Fibroblast of peridontal ligament (primary cell): ENCODE data around the gene TPD52L1.
"Not testable (repeated sequence)": the region's sequence is repeated elsewhere in the genome, so short reads cannot be mapped to it uniquely, and the experiment has no call there.

Source experiments
- DNase-seq: peaks from one replicate; pipeline ENCODE4 v3.0.0-alpha.2; 2010; ENCODE audit errors: extremely low read depth

TPD52L1 gene, protein sequence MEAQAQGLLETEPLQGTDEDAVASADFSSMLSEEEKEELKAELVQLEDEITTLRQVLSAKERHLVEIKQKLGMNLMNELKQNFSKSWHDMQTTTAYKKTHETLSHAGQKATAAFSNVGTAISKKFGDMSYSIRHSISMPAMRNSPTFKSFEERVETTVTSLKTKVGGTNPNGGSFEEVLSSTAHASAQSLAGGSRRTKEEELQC

DNA sequence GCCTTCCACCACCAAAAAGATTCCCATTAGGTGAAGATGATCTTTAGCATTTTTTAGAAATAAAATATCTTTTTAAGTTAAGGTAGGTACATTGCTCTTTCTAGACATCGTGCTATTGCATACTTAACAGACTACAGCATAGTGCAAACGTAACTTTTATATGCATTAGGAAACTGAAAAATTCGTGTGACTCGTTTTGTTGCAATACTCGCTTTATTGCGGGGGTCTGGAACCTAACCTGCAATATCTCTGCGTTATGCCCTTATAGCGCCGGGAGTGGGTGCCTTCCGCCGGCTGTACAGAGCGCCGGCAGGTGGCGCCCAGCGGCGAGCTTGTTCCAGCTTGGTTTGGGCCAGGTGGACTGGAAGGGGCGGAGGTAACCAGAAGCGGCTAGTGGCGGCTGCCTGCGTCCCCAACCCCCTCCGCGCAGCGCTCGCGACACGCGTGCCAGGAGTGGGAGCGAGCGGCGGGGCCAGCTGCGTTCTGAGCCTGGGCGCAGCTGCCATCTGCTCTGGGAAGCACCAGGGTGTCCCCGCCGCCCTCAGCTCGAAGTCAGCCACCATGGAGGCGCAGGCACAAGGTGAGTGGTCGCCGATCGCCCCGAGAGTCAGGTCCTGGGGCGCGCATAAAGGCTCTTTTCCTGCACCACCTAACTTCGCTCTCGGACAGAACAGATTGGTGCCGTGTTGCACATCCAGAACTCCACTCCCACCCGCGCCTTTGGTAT is at the start of gene TPD52L1:
TPD52L1 (plus strand) TSS at position 383 of the 727 bp plus-strand sequence; CDS start at position 562, 179 bp downstream.
- peak; percentile 55 for DNase-seq

DNA sequence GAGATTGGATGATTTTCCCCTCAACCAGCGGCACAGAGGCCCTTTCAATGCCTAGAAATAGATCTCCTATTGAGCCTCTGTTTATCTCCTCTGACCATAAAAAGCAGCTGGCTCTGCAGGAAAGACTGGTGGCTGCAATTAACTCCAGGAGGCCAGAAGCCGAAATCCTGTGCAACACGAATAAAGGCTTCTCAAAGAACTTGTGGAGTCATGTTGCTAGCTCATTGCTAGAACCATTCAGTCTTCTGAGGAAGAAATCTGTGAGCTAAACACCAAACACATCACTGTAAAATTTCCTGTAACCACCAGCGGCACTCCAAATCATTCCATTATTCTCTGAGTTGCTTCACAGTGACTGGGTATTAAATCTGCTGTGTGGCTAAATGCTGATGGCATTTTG is 49.1 kb upstream of the TPD52L1 start:
- peak; percentile 93 for DNase-seq

DNA sequence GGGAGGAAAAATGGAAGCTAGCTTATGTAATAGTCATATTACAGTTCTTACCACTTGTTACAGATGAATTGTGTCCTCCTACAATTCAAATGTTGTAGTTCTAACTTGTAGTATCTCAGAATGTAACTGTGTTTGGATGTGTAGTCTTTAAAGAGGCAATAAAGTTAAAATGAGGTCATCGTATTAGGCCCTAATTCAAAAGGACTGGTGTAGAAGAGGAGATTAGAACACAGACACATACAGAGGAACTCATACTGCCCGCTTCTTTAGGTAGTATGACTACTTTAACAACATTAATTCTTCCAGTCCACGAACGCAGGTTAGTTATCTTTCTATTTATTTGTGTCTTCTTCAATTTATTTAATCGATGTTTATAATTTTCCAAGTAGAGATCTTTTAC is 46.5 kb upstream of the TPD52L1 start:
- no peak for DNase-seq

DNA sequence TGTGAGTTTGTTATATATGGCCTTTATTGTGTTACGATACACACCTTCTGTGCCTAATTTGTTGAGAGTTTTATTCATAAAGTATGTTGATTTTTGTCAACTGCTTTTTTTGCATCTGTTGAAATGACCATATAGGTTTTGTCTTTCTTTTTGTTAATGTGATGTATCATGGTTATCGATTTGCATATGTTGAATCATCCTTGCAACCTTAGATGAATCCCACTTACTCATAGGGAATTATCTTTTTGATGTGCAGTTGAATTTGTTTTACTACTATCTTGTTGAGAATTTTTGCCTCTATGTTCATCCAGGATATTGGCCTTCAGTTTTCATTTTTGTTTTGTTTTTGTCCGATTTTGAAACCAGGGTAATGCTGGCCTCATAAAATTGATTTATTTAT is 45.7 kb upstream of the TPD52L1 start:
- no peak for DNase-seq

DNA sequence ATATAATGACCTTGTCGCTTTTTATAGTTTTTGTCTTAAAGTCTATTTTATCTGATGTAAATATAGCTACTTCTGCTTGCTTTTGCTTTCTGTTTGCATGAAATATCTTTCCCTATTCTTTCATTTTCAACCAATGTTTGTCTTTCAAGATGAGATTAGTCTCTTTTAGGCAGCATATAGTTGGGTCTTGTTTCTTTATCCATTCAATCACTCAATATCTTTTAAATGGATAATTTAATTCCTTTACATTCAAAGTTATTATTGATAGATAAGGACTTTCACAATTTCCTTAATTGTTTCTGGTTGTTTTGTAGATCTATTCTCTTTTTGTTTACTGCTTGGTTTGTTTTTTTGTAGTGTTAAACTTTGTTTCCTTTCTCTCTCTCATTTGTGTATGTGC is 43.5 kb upstream of the TPD52L1 start:
- DNase-seq = no peak

DNA sequence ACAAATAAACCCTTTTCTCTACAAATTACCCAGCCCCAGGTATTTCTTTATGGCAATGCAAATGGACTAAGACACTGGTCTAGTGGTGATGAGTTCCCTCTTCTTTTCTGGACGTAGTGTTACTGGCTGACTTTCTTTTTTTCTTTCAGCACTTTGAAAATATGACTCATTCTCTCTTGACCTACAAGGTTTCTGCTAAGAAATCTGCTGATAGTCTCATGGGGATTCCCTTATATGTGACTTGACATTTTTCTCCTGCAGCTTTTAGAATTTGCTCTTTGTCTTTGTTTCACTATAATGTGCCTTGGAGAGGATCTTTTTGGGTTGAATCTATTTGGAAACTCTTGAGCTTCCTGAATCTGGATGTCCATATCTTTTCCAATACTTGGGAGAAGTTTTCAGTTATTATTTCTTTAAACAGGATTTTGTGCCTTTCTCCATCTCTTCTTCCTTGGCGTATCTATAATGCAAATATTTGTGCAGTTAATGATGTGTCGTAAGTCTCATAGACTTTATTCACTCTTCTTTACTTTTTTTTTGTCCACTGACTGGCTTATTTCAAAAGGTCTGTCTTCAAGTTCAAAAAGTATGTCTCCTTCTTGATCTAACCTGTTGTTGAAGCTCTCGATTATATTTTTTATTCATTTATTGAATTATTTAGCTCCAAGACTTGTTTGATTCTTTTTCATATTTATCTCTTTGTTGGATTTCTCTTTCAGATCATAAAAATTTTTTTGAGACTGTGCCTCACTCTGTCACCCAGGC is 42.2 kb upstream of the TPD52L1 start:
- DNase-seq = no peak

DNA sequence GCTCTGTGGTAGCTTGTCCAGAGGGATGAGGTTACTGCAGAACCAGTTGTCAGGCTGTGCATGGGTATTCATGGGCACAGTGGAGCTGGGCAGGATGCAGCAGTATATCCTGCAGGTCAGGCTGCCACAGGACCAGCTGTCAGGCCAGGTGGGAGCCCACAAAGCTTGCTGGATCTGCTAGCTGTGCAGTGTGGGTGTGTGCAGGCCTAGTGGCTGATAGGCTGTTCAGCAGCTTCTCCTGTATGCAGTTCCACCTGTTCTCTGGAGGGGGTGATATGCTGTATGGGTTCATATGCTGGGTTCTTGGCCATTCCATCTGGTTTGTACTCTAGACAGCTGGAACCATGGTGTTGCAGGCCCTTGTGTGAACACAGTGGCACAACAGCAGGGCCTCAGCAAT is 40.6 kb upstream of the TPD52L1 start:
- DNase-seq = no peak

DNA sequence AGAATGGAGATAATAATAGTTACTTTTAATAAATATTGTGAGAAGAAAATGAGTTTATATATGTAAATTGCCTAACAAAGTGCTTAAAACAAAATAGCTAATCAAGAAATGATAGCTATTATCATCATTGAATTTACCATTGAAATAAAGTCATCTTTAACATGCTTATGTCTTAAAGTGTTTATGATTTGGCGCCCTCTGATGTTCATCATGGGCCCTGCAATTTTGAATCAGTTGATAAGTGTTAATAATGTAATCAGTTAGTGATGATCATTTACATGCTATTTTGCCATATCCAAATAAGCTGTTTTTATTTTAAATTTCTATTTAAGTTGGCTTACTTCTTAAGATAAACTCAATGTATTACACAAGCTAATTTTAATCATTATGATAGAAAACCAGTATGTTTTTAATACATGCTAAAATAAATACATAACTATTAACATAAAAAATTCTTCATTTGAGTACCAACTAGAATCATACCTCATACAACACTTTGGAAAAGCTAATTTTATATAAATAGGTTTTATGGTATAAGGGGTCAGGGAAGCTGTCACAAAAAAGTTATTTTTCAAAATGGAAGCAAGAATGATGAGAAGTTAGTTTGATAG is 39.2 kb upstream of the TPD52L1 start:
- peak; percentile 81 for DNase-seq

DNA sequence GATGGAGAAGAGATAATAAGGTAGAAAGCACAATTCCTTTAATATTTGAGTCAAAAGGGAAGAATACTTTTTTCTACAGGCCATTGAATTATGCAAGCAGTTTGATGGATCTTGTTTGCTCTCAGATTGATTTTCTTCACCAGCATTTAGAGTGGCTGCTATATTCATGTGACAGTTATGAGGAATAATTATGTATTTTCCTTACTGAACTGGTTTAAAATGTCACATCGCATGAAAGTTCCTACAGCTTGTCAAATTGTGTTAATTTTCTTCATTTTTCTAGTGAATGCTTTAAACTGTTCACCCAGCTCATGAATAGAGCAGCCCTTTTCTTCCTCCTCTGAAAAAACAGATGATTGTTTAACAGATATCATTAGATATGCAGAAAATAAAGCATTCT is 37.4 kb upstream of the TPD52L1 start:
- DNase-seq = no peak

DNA sequence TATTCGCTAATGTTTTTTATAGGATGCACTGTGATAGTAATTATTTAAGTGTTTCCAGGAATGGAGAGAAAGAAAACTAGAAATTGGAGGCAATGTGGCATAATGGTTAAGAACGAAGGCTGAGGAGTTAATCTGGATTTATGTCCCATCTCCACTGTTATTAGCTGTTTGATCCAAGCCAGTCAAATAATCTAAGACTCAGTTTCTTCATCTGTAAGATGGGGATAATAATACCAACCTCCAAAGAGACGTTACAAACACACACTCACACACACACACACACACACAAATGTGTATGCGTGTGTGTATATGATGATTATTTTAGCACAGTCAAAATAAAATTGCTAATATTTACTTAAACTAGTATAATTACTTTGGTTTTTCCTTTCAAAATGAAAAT is 36.9 kb upstream of the TPD52L1 start:
- DNase-seq = no peak

DNA sequence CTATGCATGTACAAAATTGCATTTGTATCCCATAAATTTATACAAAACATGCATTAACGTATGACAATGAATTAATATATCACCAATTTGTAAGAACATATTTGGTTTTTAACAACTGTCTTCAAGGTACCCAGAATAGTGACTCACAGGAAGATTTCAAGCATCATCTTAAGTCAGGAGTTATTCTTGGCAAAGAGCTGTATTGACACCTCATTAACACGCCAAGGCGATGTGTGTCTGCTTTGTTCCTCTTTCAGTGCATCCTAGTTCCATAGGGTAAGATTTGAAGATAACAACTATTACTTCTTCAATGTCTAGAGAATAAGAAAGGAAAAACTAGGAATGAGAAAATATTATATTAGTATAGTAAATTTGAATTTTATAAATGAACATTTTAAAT is 35.8 kb upstream of the TPD52L1 start:
- no peak for DNase-seq

DNA sequence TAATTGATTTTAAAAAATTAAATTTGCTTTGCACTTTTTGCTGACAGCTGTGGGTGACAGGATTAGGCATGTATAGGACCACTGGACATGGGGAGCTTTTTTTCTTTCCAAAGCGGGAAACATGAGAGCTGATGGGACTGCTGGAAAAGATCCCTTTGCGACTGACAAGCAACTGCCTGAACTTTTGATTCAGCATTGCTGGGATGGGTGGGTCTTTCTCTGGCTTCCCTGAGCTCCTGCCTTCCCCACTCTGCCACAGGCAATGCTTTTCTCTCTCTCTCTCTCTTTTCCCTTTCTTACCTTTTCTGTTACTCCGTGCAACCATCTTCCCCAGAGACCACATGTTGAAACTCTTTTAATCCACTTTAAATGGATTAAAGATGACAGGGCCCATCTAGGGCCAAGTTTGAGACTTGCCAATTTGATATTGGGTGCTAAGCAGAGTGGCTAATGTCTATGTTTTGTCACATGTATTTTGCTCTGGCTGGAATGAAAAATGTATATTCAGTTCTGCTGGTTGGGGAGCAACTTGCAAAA is 33.5 kb upstream of the TPD52L1 start:
- DNase-seq = no peak

DNA sequence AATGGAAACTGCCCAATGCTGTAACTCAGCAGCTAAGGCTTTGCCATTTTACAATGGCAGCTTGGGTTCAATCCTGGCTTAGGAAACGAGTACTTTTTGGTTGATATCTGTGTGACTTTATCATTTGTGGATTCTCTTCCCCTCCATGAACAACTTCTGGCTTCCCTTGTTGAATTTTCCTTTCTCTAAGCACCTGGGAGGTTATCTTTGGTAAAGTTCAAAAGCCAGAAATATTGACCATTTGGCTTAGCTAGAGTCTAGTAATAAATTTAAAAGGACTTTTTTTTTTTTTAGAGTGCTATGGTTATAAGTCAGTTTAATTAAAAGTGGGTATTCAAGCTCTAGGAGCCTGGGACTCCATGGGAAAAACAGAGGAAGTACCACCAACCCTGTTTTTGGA is 31.7 kb upstream of the TPD52L1 start:
- DNase-seq = no peak

DNA sequence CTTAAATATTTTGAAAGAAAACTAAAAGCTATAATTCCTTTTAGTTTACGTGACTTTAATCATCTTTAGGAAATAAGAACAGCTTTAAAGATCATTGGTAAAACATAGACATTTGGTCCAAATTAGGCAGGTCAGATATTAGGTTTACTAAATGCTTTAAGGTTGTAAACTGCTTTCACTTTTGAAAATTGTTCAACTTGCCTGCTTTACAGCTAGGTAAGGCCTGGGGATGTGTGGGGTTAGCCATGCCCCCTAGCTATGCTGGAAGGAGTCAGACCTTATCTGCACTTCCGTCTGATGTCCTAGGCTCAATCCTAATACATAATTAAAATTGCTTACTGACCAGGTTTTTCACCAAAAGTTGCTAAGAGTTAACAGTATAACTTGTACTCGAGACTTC is 30.5 kb upstream of the TPD52L1 start:
- no peak for DNase-seq

DNA sequence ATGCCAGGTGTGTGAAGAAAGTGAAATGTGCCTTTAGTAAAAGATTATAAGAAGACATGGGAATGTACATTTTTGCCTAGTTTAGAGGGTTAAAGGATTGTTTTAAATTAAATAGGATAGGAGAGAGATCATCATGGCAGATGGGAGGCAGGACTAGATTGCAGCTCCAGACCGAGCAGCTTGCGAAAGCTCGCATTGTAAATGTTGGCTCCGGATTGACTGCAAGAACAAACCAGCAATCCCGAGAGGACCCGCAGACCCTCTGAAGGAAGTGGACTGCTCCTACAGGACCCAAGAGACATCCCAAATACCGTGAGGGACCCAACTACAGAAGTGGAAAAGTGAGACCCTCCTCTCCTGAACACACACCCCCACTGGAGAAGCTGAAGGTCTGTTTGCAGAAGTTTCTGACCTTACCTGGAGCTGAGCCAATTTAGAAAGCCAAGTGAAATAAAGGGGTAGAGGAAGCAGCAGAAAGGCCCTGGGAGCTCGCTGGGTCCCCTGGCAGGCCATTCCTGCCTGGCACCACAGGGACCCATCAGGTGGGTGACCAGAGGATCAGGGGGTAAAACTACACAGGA is 30.0 kb upstream of the TPD52L1 start:
- no peak for DNase-seq

DNA sequence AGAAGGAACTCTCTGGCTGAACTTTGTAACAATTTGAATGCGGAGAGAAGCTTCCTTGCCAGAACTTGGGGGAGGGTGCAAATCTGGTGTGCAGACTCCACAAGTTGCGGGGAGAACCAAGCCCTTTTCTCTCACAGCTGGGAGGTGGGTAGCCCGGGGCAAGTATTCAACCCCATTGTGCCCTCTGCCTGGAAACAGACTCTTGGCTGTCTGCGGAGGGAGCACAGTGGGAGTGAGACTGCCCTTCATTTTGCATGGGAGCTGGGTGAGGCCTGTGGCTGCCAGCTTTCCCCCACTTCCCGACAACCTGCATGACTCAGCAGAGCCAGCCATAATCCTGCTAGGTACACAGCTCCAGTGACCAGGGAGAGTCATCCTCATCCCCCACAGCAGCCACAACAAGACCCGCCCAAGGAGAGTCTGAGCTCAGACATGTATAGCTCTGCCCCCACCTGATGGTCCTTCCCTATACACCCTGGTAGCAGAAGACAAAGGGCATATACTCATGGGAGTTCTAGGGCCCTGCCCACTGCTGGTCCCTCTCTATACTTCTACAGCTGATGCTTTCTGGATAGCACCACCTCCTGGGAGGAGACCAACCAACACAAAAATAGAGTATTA is 29.4 kb upstream of the TPD52L1 start:
- DNase-seq = no peak

DNA sequence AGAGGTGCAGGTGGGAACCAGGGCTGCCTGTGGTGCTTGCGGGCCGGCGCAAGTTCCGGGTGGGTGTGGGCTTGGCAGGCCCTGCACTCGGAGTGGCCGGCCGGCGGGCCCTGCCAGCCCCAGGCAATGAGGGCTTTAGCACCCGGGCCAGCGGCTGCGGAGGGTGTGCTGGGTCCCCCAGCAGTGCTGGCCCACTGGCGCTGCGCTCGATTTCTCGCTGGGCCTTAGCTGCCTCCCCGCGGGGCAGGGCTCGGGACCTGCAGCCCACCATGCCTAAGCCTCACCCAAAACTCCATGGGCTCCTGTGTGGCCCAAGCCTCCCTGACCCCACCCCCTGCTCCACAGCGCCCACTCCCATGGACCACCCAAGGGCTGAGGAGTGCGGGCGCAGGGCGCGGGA is 27.7 kb upstream of the TPD52L1 start:
- not testable (repeated sequence) for DNase-seq

DNA sequence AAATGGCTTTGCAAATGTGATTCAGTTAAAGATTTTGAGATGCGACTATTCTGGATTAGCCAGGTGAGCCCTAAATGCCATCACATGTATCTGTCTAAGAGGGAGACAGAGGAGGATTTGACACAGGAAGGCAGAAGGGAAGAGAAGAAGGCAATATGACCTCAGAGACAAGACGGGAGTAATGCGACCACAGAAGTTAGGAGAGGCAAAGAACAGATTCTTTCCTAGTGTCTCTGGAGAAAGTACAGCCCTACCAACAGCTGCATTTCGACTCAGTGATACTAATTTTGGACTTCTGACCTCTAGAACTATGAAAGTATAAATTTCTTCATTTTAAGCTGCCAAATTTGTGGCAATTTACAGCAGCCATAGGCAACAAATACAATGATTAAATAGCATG is 24.2 kb upstream of the TPD52L1 start:
- DNase-seq = no peak

DNA sequence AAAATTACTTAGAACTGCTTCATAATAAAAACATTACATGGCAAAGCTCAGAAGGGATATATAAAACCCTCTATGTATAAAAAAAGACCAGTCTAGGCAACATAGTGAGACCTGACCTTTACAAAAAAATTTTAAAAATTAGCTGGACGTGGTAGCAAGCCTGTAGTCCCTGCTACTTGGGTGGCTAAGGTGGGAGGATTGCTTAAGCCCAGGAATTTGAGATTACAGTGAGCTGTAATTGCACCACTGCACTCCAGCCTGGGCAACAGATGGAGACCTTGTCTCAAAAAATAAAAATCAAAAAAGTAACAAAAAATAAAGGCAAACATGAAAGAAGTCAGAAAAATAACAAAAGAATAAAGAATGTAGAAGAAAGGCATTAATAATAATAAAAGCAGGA is 21.5 kb upstream of the TPD52L1 start:
- no peak for DNase-seq

DNA sequence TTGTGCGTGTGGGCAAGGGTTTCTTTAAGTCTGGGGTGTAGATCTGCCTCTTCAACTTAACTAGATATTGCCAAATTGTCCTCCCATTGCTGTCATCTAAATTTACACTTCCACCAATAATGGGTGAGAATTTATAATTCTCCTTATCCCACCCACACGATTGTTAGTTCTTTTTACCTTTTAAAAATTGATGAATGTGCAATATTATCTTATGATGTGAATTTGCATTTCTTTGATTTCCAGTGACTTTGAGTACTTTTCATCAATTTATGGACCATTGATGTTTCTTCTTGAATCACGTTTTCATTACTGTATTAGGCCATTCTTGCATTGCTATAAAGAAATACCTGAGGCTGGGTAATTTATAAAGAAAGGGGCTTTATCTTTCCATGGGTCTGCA is 17.2 kb upstream of the TPD52L1 start:
- no peak for DNase-seq

DNA sequence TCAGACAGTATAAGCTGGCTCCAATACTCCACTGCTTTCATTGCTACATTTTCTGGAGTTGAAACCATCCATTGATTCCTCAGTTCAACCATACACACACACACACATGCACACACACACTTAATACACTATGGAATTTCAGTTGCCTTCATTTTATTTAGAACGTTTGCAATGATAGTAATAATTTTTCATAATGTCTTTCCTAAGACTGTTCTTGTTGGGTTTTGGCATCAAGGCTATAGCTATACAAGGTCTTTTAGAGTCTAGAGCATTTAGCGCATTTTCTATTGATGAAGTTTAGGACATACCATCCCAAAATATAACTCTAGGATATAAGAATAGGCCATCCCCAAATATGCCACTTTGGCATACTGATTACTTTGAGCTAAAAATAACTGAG is 15.5 kb upstream of the TPD52L1 start:
- no peak for DNase-seq
